ENCODE measurements around the gene KRTAP12-4.

The KRTAP12-4 gene

GRCh38 chr21:44653656-44654575 is 543 bp downstream of the KRTAP12-4 start:
- TF ChIP-seq CTCF (IDR thresholded peaks at IDR 0.05; ENCODE audit: insufficient read depth, low read depth, low read length, missing control alignments): no peak

GRCh38 chr21:44653123-44653522 is 1.3 kb downstream of the KRTAP12-4 start:
- TF ChIP-seq CTCF (IDR thresholded peaks at IDR 0.05; ENCODE audit: insufficient read depth, low read depth, low read length, missing control alignments): no peak
- no peak for DNase-seq (ENCODE audit: low read depth)
- H3K4me3 ChIP-seq (ENCODE audit: low read length): no peak overlapping the region

More at GRCh38 chr21:44653656-44654575, 543 bp downstream of the KRTAP12-4 start:
- H3K4me3 ChIP-seq (ENCODE audit: low read length): no peak overlapping the region
- DNase-seq (ENCODE audit: low read depth): no peak

GRCh38 chr21:44650973-44651675 is 3.3 kb downstream of the KRTAP12-4 start:
- H3K4me3 ChIP-seq (ENCODE audit: low read length): no peak overlapping the region
- no peak for DNase-seq (ENCODE audit: low read depth)
- TF ChIP-seq CTCF (IDR thresholded peaks at IDR 0.05; ENCODE audit: insufficient read depth, low read depth, low read length, missing control alignments): no peak

- no peak overlapping the region for H3K4me3 ChIP-seq (ENCODE audit: low read length)
- TF ChIP-seq CTCF (IDR thresholded peaks at IDR 0.05; ENCODE audit: insufficient read depth, low read depth, low read length, missing control alignments): no peak
- no peak for DNase-seq (ENCODE audit: low read depth)
Measured at GRCh38 chr21:44650265-44650972, 4.0 kb downstream of the KRTAP12-4 start.

GRCh38 chr21:44649521-44650100 is 4.8 kb downstream of the KRTAP12-4 start:
- DNase-seq (ENCODE audit: low read depth): no peak
- TF ChIP-seq CTCF (IDR thresholded peaks at IDR 0.05; ENCODE audit: insufficient read depth, low read depth, low read length, missing control alignments): no peak
- H3K4me3 ChIP-seq (ENCODE audit: low read length): no peak overlapping the region

- no peak overlapping the region for H3K4me3 ChIP-seq (ENCODE audit: low read length)
- no peak for DNase-seq (ENCODE audit: low read depth)
- TF ChIP-seq CTCF (IDR thresholded peaks at IDR 0.05; ENCODE audit: insufficient read depth, low read depth, low read length, missing control alignments): no peak
Measured at GRCh38 chr21:44648557-44649311, 5.7 kb downstream of the KRTAP12-4 start.

All from epithelial cell of esophagus (primary cell).